ENCODE results near the gene KLHL35. TPM values are rescaled to one million over a fixed set of nuclear protein-coding genes. Genes with fewer than 3 reads are reported as not detected.

Gene KLHL35
- total RNA-seq: 1.3 and 3.2 TPM in 2 replicates

GRCh38 chr11:75432911-75433321 lies at the start of gene KLHL35:
Gene KLHL35 (minus strand): TSS chr11:75433203. CDS start chr11:75430629, 2,574 bp downstream.
- no peak for DNase-seq (ENCODE audit: low read depth)
- no peak within 1 kb of the TSS for H3K4me3 ChIP-seq (ENCODE audit: low read depth, low read length)
- no peak for TF ChIP-seq CTCF (IDR thresholded peaks at IDR 0.05; ENCODE audit: insufficient read depth, low read depth, low read length)

- H3K4me3 ChIP-seq (ENCODE audit: low read depth, low read length): no peak overlapping the region
- no peak for DNase-seq (ENCODE audit: low read depth)
- TF ChIP-seq CTCF (IDR thresholded peaks at IDR 0.05; ENCODE audit: insufficient read depth, low read depth, low read length): no peak
Measured at GRCh38 chr11:75481922-75482606, 49.1 kb upstream of the KLHL35 start.

GRCh38 chr11:75481223-75481921 lies 48.4 kb upstream of the KLHL35 start:
- H3K4me3 ChIP-seq (ENCODE audit: low read depth, low read length): no peak overlapping the region
- no peak for TF ChIP-seq CTCF (IDR thresholded peaks at IDR 0.05; ENCODE audit: insufficient read depth, low read depth, low read length)
- no peak for DNase-seq (ENCODE audit: low read depth)

- TF ChIP-seq CTCF (IDR thresholded peaks at IDR 0.05; ENCODE audit: insufficient read depth, low read depth, low read length): no peak
- H3K4me3 ChIP-seq (ENCODE audit: low read depth, low read length): no peak overlapping the region
- DNase-seq (ENCODE audit: low read depth): no peak
Measured at GRCh38 chr11:75480185-75481175, 47.5 kb upstream of the KLHL35 start.

GRCh38 chr11:75479597-75480145 lies 46.7 kb upstream of the KLHL35 start:
- TF ChIP-seq CTCF (IDR thresholded peaks at IDR 0.05; ENCODE audit: insufficient read depth, low read depth, low read length): no peak
- no peak overlapping the region for H3K4me3 ChIP-seq (ENCODE audit: low read depth, low read length)
- no peak for DNase-seq (ENCODE audit: low read depth)

Measured in fibroblast of villous mesenchyme (primary cell).